Fibroblast of lung (primary cell): ENCODE measurements around the gene LRRC74A. TPM values are rescaled to one million over a fixed set of nuclear protein-coding genes. Genes with fewer than 3 reads are reported as not detected.

ENCODE experiments used
- DNase-seq, 2 donors: peaks; one replicate each; pipeline versions ENCODE4 v3.0.0 to v3.0.0-alpha.2; 2010; ENCODE audit warnings: low read depth in 2 of 2
- H2AFZ ChIP-seq: 2 replicates; pipeline ENCODE4 v1.5.1; 2012; ENCODE audit warnings: low read length, control low read depth, inconsistent platforms
- H3K27ac ChIP-seq: 2 replicates; pipeline ENCODE4 v1.5.1; 2011; ENCODE audit warnings: low read length, control low read depth; ENCODE audit not compliant: insufficient read depth
- H3K27me3 ChIP-seq: 2 replicates; pipeline ENCODE4 v1.5.1; 2011; ENCODE audit warnings: mild to moderate bottlenecking, low read length; ENCODE audit not compliant: control insufficient read depth, insufficient read depth
- H3K36me3 ChIP-seq: 2 replicates; pipeline ENCODE4 v1.5.1; 2011; ENCODE audit warnings: low read length; ENCODE audit not compliant: control insufficient read depth, insufficient read depth
- H3K4me1 ChIP-seq: 2 replicates; pipeline ENCODE4 v1.5.1; 2011; ENCODE audit warnings: low read length; ENCODE audit not compliant: control insufficient read depth, insufficient read depth; ENCODE audit errors: extremely low read depth
- H3K4me2 ChIP-seq: 2 replicates; pipeline ENCODE4 v1.5.1; 2011; ENCODE audit warnings: low read length, control low read depth; ENCODE audit not compliant: insufficient read depth; ENCODE audit errors: extremely low read depth
- H3K4me3 ChIP-seq, 4 experiments: fragments of 200-600 bp in 1 of 4; sonication (generic) in 1 of 4; replicated peaks in 1 of 4; 2 replicates each; pipeline ENCODE4 v1.5.1; 2011 to 2016; ENCODE audit warnings: low read length in 4 of 4, low read depth in 3 of 4, mild to moderate bottlenecking in 3 of 4, control low read depth in 2 of 4, inconsistent platforms in 1 of 4, mixed read lengths in 1 of 4; ENCODE audit not compliant: insufficient read depth in 1 of 4; ENCODE audit errors: control extremely low read depth in 1 of 4
- H3K79me2 ChIP-seq: 2 replicates; pipeline ENCODE4 v1.5.1; 2012; ENCODE audit warnings: mild to moderate bottlenecking, low read length, inconsistent platforms; ENCODE audit not compliant: control insufficient read depth, insufficient read depth
- H3K9ac ChIP-seq: 2 replicates; pipeline ENCODE4 v1.5.1; 2011; ENCODE audit warnings: mild to moderate bottlenecking, low read length, control low read depth; ENCODE audit not compliant: insufficient read depth
- H3K9me3 ChIP-seq: 2 replicates; pipeline ENCODE4 v1.5.1; 2012; ENCODE audit warnings: low read depth, low read length; ENCODE audit not compliant: control insufficient read depth, insufficient read depth
- H4K20me1 ChIP-seq: 2 replicates; pipeline ENCODE4 v1.5.1; 2011; ENCODE audit warnings: low read length; ENCODE audit not compliant: control insufficient read depth, insufficient read depth; ENCODE audit errors: extremely low read depth
- EZH2 ChIP-seq: IDR thresholded peaks from 2 replicates; pipeline ENCODE4 v1.5.1; 2012; ENCODE audit warnings: low read length, control low read depth, mild to moderate bottlenecking; ENCODE audit errors: missing control alignments
- polyA plus RNA-seq, 2 donors: library from polyadenylated mRNA; depleted of rRNA in 1 of 2; stranded (reverse) in 1 of 2; unstranded in 1 of 2; fragments of >200 nt; gene quantifications; 2 replicates each; pipeline ENCODE4 v1.2.1, GENCODE V29; 2011 to 2012; ENCODE audit warnings: missing spikeins in 1 of 2
- total RNA-seq: library from RNA; depleted of rRNA; stranded (reverse); fragments of >200 nt; gene quantifications from 2 replicates; pipeline ENCODE4 v1.2.1, GENCODE V29; 2014
- TF ChIP-seq, protein P1 (sequence below), 2 donors: IDR thresholded peaks in 1 of 2; conservative IDR thresholded peaks in 1 of 2; 1 replicate in 1 of 2; 2 replicates in 1 of 2; pipeline ENCODE4 v1.5.1; 2011 to 2012; ENCODE audit warnings: low read length in 2 of 2, control low read depth in 1 of 2, inconsistent platforms in 1 of 2, low read depth in 1 of 2, mild to moderate bottlenecking in 1 of 2

The LRRC74A gene
- total and polyA plus RNA-seq, 2 donors (not counting 1 experiment from before 2014, with no cell fraction given) = not detected

DNA sequence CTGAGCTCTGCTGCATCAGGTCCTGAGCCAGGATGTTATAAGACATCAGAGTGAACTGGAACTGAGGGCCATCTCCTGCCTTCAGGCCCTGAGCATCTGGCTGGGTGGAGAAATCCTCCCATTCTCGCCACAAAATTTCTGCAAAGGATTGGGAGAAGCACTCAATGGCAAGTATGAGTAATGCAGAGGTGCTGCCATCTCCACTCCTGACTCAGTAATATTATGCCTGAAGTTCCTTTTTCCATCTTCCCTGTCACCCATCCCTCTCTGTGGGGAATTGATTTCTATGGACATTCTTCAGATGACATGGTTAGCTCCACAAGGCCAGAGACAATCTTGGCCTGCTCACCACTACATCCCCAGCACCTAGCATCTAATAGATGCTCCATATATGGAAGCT is 18.2 kb upstream of the LRRC74A start:
- Histone ChIP-seq H3K4me3 (no peak overlapping the region), H3K27ac (no peak overlapping the region), H4K20me1 (no peaks in the 10 kb centered on the region), H3K9me3 (no peaks in the 10 kb centered on the region), H3K4me1 (no peaks in the 10 kb centered on the region), H3K4me2 (no peak overlapping the region), H3K9ac (no peak overlapping the region), H3K27me3 (no peaks in the 10 kb centered on the region), H3K79me2 (no peaks in the 10 kb centered on the region), H2AFZ (no peak overlapping the region), H3K36me3 (peaks cover 3% of the 10 kb centered on the region)
- TF ChIP-seq, protein P1, sequence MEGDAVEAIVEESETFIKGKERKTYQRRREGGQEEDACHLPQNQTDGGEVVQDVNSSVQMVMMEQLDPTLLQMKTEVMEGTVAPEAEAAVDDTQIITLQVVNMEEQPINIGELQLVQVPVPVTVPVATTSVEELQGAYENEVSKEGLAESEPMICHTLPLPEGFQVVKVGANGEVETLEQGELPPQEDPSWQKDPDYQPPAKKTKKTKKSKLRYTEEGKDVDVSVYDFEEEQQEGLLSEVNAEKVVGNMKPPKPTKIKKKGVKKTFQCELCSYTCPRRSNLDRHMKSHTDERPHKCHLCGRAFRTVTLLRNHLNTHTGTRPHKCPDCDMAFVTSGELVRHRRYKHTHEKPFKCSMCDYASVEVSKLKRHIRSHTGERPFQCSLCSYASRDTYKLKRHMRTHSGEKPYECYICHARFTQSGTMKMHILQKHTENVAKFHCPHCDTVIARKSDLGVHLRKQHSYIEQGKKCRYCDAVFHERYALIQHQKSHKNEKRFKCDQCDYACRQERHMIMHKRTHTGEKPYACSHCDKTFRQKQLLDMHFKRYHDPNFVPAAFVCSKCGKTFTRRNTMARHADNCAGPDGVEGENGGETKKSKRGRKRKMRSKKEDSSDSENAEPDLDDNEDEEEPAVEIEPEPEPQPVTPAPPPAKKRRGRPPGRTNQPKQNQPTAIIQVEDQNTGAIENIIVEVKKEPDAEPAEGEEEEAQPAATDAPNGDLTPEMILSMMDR (conservative IDR thresholded peaks at IDR 0.05 in 1 of 2, IDR thresholded peaks at IDR 0.05 in 1 of 2; ENCODE audit: low read depth in 1 of 2, low read length in 2 of 2) = no peak
- TF ChIP-seq EZH2 = no peak
- DNase-seq = no peak

DNA sequence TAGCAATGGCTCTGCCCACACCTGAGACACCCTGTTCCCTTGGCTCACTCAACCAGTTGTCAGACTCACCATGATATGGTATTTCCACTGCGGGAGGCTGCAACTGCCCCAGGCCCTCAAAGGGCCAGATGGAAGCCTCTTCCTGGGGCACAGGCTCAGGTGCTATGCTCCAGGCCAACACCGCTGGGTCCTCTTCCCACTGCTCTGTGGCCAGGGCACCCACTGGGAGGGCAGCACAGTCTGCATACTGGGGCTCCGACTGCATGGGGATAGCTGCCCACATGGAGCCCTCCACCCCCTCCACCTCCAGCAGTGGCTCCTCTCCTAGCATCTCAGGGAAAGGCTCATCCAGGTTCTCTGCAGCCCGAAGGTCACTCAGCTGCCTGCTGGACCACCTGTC is 17.2 kb upstream of the LRRC74A start:
- TF ChIP-seq, protein P1 (conservative IDR thresholded peaks at IDR 0.05 in 1 of 2, IDR thresholded peaks at IDR 0.05 in 1 of 2; ENCODE audit: low read depth in 1 of 2, low read length in 2 of 2) = no peak
- TF ChIP-seq EZH2 = no peak
- no peak for DNase-seq
- Histone ChIP-seq H4K20me1 (no peaks in the 10 kb centered on the region), H3K4me2 (no peak overlapping the region), H3K4me1 (no peaks in the 10 kb centered on the region), H3K9me3 (no peaks in the 10 kb centered on the region), H2AFZ (no peak overlapping the region), H3K27ac (no peak overlapping the region), H3K79me2 (no peaks in the 10 kb centered on the region), H3K36me3 (peaks cover 3% of the 10 kb centered on the region), H3K4me3 (no peak overlapping the region), H3K9ac (no peak overlapping the region), H3K27me3 (no peaks in the 10 kb centered on the region)

DNA sequence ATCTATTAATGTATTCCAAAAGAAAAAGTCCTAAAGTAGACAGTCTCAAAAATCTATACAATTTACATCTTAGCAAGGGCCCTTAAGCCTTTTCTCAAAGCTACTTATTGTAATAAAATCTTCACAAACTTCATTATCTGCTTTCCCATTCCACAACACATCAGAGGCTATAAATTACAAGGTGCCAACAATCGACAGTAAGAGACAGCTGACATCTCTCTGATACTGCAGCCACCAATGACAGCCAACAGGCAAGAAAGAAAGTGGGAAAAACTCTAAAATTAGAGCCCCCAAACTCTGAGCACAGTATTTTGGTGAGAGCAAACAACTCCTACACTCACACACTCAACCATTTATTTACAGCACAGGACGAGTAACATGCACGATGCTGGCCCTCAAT is 15.7 kb upstream of the LRRC74A start:
- Histone ChIP-seq H4K20me1 (no peaks in the 10 kb centered on the region), H3K27me3 (no peaks in the 10 kb centered on the region), H3K4me1 (no peaks in the 10 kb centered on the region), H2AFZ (no peak overlapping the region), H3K9me3 (no peaks in the 10 kb centered on the region), H3K36me3 (peaks cover 3% of the 10 kb centered on the region), H3K9ac (no peak overlapping the region), H3K27ac (no peak overlapping the region), H3K79me2 (no peaks in the 10 kb centered on the region), H3K4me2 (peak overlapping the region; percentile 90), H3K4me3 (peak overlapping the region in 3 of 4 experiments; percentile 23 to 85 (median 67))
- TF ChIP-seq, protein P1 (conservative IDR thresholded peaks at IDR 0.05 in 1 of 2, IDR thresholded peaks at IDR 0.05 in 1 of 2; ENCODE audit: low read depth in 1 of 2, low read length in 2 of 2) = no peak
- no peak for TF ChIP-seq EZH2
- DNase-seq = no peak
